Activated T-helper 9 cell treated with anti-CD3 and anti-CD28 coated beads, Interleukin-2, amount 50 U/mL, for 16 hours (primary cell): ENCODE measurements around the gene PTGIS.

Experiments
- DNase-seq: peaks from one replicate; pipeline ENCODE4 v3.0.0-alpha.2; 2020; ENCODE audit warnings: low read depth

Gene PTGIS

DNA sequence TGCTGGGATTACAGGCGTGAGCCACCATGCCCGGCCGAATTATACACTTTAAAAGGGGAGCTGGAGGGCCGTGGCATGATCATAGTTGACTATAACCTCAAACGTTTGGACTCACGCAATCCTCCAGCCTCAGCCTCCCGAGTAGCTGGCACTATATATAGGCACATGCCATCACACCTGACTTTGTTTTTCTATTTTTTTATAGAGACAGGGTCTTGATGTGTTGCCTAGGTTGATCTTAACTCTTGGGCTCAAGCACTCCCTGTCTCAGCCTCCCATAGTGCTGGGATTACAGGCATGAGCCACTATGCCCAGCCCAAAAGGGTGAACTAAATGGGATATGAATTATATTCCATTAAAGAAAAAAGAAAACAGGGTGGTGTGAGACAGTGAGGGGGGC is 7.8 kb downstream of the PTGIS start:
- DNase-seq: no peak

DNA sequence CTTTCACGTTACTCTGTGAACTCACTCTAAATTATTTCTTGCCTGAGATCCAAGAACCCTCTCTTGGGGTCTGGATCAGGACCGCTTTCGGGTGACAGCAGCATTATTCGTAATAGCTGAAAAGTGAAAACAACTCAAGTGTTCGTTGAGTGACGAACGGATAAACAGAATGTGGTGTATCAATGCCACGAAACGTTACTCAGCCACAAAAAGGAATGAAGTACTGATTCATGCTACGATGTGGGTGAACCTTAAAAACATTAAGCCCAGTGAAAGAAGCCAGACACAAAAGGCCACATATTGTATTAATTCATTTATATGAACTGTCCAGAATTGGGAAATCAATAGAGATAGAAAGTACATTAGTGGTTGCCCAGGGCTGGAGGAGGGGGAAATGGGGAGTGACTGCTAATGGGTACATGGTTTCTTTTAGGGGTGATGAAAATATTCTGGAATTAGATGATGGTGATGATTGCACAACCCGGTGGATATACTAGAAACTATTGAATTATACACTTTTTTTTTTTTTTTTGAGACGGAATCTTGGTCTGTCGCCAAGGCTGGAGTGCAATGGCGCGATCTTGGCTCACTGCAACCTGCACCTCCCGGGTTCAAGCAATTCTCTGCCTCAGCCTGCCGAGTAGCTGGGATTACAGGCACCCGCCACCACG is 8.4 kb downstream of the PTGIS start:
- no peak for DNase-seq

DNA sequence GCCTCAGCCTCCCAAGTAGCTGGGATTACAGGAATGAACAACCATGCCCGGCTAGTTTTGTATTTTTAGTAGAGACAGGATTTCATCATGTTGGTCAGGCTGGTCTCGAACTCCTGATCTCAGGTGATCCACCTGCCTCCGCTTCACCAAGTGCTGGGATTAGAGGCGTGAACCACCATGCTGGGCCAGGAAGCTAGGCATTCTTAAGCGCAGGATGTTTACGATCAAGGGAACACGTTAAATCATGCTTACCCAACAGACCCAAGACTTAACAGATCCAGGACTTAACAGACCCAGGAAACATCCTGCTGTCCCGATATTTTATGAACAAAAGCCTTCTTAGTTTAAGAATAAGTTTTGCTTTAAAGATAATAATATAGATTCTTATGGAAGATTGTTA is 9.1 kb downstream of the PTGIS start:
- no peak for DNase-seq

DNA sequence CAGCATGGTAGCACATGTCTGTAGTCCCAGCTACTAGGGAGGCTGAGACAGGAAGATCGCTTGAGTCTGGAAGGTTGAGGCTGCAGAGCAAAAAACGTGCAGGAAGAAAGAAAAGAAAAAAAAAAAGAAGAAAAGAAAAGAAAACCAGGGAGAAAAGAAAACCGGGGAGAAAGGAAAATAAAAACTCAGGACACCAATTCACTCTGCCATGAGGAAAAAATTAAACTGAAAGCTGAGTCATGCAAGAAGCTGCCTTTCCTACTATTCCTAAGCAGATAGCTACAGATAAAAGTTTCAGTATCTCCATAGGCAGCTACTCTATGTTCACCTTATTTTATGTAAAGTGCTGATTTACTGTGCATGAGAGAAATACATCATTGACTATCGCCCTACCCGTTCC is 10.5 kb downstream of the PTGIS start:
- DNase-seq: no peak

DNA sequence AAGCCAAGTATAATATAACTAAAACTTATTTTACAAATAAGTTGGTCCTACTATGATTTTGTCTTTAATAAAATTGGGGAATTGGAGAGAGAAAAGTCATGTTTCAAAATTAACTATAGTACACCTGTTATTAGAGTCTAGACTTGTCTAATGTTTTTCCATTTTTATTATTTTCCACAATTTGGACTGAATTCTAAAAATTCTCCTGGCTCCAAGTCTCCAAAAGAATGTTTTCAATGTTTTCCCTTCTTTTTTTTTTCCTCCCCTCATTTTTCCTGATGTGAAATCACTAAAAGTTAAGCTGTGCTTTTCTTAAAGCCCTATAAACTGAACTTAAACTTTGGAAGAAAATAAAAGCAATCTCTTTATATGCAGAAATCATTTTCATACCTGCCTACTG is 11.3 kb downstream of the PTGIS start:
- no peak for DNase-seq

DNA sequence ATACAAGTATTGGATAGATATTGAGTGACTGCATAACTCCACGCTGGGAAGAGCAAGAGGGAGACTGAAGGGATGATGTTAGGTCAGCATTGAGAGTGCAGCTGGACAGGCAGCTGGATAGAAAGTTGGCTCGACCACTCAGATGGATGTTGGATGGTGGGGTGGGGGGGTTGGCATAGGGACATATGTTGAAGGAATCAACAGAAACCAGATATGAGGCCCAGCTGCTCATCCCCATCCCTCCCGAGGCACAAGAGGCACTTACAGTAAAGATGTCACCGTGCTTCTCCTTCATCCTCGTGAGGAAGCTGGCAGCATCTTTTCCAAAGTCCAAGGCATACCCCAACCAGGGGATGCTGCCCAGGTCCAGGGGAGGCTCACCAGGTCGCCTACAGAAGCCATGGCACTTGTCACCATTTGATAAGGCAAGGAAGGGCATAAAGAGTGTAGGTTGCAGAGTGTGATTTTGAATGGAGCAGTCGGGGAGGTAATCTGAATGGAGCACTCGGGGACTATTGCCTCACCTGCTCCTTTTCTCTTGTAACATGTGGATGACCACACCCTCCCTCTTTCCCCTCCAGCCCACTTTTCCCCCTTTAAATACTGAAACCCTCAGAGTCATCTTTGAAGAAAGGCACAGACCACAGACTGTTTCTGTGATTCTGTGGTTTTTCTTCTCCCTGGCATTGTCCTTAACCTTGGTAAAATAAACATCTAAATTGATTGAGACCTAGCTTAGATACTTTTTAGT is 18.0 kb downstream of the PTGIS start:
- DNase-seq: no peak

DNA sequence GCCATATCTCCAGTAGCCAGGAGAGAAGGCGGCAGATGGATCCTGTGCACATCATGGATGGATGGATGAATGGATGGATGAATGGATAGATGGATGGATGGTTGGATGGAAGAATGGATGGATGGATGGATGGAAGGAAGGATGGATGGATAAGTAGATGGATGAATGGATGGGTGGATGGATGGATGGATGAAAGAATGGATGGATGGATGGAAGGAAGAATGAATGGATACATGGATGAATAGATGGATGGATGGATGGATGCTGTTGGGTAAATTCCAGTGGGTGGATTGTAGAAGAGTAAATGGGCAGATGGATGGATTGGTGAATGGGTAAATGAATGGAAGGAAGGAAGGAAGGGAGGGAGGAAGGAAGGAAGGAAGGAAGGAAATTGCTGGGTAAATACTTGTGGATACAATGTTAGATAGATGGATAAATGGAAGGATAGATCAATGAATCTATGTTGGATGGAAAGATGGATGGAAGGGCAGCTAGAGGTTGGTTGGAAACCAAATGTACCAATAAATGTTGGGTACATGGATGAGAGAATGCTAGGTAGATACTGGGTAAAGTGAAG is 19.5 kb downstream of the PTGIS start:
- no peak for DNase-seq

DNA sequence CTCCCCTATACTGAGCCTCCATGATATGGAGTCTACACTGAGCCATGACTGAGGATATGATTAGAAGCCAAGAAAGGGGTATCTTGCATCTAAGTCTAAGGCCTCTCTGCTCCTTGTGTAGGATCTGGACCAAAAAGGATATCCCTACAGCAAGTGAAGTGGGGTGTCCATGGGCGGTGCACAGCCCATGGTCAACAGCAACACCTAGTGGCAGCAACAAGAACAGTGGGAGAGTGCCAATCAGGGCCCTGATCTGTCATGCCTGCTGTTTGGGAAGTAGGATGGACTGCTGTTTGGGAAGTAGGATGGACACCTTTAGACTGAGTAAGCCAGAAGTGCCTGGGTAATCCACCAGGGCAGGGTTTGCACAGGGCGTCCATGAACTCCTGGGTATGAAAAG is 22.4 kb downstream of the PTGIS start:
- DNase-seq: no peak

DNA sequence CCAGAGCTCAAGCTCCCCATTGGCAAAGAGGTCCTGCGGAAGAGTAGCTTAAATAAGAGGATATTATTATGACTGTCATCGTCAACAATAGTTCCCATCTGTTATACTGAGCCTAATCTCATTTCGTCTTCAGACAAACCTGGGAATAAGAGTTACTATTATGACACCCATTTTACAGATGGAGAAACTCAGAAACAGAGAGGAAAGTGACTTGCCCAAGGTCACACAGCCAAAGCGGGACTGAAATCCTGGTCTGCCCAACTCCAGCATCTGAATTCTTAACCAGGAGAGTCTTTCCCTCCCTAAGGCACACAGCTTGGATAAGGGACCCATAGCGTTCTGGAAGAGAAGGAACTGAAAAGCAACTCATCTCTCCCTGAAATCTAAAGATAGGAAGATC is 23.4 kb downstream of the PTGIS start:
- DNase-seq: no peak

DNA sequence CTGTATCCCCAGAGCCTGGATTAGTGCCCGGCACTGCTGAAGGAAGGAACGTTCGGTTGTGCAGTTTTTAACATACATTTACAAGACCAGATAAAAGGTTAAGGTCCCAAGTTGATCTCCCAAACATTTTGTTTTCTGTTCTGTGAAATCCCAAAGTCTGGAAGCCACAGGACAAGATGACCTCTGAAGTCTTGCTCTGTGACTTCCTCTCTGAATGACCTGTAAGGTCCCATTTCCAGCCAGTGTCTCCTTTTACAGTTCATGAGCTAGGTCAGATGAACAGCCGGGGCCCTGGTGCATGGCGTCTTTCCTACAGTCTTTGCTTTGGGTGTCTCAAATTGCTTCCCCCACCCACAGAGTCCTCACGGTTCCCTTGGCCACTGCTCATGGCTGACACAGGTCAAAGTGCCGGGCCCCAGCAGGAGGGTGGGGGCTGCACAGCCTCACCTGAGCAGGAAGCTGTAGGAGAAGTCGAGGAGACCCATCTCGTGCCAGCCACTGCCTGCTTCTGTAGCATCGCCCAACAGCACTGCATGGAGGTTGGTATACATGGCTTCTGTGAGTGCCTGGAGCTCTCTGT is 24.0 kb downstream of the PTGIS start:
- DNase-seq: no peak

DNA sequence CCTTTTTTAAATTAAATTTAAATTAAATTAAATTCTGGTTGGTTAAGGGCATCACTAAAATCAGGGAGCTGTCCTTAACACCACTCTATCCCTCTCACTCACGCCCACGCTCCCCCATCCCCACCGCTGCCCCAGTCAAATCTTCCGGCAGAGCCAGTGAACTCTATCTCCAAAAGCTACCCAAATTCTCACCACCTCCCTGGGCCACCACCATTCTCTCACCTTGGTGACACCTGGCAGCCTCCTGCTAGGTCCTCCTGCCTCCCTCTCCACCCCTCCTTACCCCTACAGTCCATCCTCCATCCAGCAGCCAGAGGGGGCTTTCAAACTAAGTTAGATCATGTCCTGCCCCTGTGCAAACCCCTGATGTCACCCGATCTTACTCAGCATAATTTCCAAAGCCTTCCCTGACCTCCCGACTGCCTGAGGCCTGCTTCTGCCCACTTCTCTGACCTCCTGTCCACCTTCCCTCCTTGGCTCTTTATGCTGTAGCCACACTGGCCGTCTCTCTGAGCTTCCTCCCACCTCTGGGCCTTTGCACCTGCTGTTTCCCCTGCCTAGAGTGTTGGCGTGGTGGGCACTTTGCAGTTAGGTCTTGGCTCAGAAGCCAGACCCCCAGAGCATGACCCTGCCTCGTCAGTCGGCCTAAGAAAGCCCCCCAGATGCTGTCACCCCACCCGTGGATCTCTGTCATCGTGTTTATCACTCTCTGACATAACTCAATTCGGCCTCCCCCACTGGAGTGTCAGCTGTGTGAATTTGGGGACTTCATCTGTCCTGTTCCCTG is 24.7 kb downstream of the PTGIS start:
- DNase-seq: no peak

DNA sequence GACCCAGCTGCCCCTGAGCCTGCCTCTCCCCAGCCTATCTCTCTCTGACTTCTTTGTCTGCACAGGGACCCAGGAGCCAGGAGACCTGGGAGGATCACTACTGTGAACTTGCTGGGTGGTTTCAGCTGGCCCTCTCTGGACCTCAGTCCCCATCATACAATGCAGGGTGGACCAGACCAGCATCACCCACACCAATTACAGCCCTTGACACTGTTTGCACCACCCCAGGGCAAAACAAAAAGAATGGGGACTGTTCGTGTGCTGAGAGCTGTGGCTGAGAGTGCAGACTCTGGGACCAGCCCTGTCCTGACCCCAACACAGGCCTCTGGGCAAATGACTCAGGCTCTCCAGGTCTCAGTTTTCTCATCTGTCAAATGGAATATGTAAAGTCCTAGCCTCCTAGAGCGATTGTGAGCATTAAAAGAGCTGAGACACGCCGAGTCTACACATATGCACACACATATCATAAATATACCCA is 25.4 kb downstream of the PTGIS start:
- DNase-seq: no peak

DNA sequence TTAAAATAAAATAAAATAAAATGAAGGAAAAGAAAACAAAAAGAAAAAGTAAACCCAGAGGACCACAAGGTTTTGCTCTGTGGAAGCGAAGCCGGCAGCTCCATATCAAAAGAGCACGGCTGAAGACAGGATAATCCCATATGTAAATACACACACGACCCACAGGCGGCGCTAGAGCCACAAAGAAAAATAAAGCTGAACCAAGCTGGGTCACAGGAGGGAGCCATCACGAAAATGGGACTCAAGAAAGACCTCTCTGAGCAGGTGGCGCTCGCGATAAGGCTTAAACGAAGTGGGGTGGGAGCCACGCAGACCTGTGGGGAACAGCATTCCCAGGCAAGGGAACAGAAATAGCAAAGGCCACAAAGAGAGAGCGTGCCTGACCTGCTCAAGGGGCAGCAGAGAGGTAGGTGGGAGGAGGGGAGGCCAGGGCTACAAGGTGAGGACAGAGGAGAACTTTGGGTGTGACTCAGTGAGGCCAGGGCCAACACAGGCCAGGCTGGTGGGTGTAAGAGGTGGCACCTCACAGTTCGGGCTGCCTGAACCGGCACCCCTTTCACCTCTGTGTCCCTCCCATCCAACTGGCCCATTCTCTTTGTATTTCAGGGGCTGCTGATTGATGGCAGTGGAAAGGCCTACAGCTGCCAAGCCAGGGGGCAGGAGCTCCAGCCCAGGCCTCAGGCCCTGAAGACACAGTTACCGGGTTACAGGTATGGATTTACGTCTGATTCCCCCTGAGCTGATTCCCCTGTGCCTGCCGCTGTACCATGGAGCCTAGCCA is 26.0 kb downstream of the PTGIS start:
- DNase-seq: peak; percentile 41

DNA sequence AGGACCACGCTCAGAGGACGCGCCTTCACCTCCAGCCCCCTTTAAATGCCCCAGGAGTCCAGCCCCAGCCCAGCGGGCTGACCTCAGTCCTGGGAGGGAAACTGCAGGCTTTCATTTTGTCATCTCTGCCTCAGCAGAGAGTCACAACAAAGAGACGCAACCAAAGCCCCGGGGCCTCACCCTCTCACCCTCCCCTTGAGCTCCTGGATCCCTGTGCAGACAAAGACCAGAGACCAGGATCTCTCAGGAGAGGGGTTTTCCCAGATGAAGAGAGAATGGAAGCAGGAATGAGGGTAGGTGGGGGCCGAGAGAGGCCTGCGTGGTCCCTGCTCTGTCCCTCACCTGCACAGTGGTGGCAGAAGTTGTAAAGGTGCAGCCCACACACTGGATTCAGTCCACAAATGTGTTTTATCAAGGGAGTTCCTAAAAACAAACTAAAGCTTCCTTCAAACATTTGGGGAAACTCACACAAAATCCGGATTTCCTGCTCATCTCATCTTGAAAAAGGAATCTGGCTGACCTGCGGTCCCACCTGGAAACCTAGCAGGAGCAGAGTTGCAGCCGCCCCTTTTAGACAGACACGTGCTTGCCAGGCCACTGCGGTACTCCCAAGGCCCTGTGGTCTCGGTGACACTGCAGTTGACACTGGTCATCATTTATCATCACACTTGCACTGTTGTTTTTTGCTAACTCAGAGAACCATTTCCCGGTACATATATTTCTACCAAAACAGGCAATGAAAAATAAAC is 27.1 kb downstream of the PTGIS start:
- no peak for DNase-seq

DNA sequence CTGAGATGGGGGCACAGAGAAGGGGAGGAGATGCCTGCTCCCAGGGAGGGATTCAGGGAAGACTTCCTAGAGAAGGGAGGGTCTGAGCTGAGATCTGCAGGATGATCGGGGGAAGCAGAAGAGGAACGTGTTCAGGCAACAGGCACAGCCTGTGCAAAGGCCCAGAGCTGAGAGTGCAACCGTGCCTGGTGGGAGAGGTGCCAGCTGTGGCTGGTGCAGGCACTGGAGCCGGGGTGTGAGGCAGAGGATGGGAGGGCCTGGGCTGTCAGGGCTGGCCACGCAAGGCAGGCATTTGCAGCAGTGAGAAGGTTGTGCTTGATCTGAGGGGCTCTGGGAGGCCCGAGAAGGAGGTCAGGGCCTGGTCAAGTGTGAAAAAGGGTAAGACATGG is 27.7 kb downstream of the PTGIS start:
- DNase-seq: no peak

DNA sequence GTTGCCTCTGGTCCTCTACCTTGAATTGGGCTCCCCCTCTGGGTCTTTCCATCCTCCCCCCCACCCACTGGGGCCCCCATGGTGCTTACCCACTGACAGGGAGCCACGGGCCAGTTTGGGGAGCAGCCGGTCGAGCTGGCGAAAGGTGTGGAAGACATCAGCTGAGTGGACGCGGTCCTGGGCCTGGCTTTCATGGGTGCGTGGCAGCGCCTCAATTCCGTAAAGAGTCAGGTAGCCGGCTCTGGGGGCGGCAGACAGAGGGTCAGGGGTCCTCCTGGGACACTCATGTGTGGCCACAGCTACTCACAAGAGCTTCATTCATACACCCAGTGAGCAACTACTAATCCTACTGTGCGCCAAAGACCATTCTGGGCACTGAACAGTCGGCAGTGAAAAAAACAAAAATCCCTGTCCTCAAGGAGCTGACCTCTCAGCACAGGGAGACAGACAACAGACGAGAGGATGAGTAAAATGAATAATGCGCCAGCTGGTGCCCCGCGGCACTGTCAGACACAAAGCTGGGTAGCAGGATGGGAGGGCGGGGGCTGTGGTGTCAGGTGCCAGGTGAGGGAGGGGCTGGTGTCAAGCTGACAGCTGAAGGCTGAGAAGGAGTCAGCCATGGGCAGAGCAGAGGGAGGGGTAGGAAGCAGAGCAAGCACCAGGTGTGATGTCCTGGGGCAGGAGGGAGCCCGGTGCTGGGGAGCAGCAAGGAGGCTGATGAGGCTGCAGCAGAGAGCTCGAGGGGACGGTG is 28.3 kb downstream of the PTGIS start:
- no peak for DNase-seq

DNA sequence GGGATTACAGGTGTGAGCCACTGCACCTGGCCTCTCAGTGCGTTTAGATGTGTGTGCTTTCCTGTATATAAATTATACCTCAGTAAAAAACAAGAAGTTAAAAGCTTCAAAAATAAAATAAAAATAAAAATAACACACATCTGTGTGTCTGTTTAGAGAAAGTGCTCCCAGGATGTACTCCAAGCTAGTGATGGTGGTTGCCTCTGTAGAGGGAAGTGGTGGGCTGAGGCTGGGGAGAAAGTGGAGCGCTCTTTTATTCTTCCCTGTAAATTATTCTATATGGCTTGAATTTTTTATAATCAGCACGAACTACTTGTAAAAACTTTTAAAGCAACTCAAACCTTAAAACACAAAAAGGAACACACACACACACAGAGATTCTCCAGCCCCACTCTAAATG is 29.0 kb downstream of the PTGIS start:
- DNase-seq: no peak

DNA sequence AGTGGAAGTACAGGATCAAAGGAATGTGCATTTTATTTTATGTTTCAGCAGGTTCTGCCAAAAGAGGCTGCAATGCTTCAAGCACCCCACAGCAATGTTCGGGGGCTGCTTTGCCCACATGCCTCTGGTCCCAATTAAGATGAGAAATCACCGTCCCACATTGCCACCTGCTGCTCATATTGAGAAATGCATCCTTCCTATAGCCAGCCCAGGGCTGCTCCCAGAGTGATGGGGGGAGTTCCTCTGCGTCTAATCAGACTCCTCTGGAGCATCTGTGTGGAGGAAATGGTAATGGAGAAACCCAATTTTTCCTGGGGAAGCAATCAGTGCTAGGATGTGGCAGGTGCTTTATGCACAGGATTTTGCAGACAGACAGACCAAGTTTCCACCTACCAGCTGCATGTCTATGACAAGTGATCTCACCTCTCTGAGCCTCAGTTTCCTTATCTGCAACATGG is 33.7 kb downstream of the PTGIS start:
- DNase-seq: peak; percentile 34

DNA sequence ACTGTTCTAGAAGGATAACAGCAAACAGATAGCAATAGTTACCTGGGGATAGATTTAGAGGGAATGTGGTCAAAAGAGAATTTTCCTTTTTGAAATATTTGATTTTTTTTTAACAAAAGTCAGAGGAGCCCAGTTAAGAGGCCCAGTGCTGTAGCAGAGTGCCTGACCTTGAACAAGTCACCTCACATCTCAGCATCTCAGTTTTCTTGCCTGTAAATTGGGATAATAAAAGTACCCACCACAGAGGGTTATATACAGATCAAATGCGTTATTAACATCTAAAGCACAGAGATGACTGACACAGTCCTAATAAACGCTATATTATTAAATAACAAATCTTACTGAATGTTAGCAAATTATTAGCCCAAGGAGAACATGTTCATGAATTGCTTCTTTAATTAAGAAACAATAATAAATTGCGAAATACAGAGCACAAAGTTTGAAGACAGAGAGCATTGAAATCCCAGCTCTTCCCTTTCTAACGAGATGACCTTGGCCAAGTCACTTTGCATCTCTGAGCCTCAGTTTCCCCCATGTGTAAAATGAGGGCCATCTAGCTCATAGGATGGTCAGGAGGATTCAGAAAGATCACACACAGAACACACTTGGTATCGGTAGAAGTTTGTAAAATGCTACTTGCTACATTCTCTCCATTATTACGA is 35.5 kb downstream of the PTGIS start:
- no peak for DNase-seq
